Activated CD8-positive, alpha-beta memory T cell treated with anti-CD3 and anti-CD28 coated beads, Interleukin-2, amount 50 U/mL, for 24 hours (primary cell): Measurements from ENCODE around the gene GOLGA8J.
"Not testable (repeated sequence)": the region's sequence is repeated elsewhere in the genome, so short reads cannot be mapped to it uniquely, and the experiment has no call there.

Experiments used
- DNase-seq: peaks from one replicate; pipeline ENCODE4 v3.0.0-alpha.2; 2020; ENCODE audit errors: extremely low read depth

The GOLGA8J gene

DNA sequence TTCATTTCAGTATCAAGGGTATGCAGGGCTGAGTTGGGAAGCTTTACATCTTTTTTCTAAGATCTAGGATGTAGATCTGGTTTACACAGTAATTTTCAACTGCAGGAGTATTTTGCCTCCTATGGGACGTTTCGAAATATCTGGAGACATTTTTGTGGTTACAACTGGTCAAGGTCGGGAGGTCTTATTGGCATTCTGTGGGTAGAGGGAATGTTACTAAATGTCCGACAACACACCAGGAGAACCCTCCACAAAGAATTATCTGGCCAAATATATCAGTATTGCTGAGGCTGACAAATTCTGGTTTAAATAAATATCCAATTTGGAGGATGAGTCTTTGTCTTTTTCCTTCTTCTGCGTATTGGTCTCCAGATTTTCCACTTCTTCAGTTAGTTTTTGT is 1.9 kb upstream of the GOLGA8J start:
- DNase-seq, result not testable (repeated sequence)

DNA sequence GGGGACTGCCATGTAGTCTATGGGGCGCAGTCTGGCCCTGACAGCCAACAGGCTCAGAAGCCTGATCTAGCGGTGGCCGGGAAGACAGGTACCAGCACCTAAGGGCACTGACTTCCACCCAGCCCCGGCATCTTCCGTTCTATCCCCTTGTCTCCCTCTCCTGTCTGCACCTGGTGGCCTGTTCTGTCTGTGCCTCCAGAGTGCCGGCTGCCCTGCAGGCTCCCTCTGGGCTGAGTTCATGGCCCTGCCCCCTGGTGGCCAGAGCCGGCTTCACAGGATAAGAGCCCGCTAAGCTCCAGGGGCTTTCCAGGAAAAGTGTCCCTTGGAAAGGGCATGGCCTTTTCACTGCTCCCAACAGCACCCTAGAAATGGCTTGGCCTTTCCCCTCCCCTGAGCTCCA is 15.1 kb downstream of the GOLGA8J start:
- not testable (repeated sequence) for DNase-seq

GRCh38 chr15:30102890-30103289 is 20.1 kb downstream of the GOLGA8J start:
- not testable (repeated sequence) for DNase-seq

- DNase-seq, result not testable (repeated sequence)
Observed at GRCh38 chr15:30103941-30104507, 21.3 kb downstream of the GOLGA8J start.

- not testable (repeated sequence) for DNase-seq
Observed at GRCh38 chr15:30110591-30110990, 27.8 kb downstream of the GOLGA8J start.

DNA sequence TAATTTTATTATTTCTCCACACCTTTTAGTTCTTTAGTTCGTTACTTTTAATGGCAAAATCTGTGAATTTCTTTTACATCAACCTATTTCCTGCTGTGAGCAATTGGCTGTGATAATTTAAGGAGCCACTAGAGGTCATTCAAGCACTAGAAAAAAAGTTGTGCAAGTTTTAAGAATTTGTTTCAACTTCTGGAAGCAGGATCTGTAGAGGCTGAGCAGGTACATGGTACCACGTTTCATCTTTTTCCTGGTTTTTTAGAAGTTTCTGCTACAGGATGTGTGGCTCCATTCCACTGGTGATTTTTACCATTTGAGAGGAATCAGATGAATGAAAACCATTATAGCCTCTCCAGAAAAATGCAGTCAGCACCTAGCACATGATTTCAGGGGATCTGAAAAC is 47.3 kb downstream of the GOLGA8J start:
- not testable (repeated sequence) for DNase-seq

DNA sequence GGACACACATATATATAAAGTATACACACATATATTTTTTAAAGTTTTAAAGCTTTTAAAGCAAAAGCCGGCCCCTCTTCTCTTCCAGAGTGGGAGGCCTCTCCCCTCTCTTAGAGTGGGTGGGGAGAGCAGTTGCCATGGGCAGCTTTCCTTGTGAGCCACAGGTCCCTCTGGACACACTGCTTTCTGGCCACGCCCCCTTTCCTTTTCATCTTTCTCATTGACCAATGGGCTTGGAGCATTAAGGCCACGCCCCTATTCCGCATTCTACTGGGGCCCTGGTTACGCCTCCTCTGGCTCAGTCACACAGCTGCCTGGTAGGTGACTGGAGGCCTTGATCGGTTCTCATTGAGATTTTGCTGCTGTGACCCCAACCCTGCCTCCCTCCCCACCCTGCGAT is 52.0 kb downstream of the GOLGA8J start, which contains the start of gene GOLGA8T:
Gene GOLGA8T (plus strand): TSS at position 301 of the 400 bp plus-strand sequence. CDS start 98 bp downstream, at position 399.
- DNase-seq, result not testable (repeated sequence)
